ENCODE data around the gene ZNF473. TPM values are rescaled to one million over a fixed set of nuclear protein-coding genes. Genes with fewer than 3 reads are reported as not detected.
A peak's percentile ranks its signal among the peaks of the same experiment; 100 is the strongest.

ZNF473 gene
- total and polyA plus RNA-seq, 2 of the 13 experiments (the other 11 are each of a cell fraction or from before 2014, with no cell fraction given) = 5.8 to 11.9 TPM

GRCh38 chr19:50022823-50023222, 3.0 kb upstream of the ZNF473 start:
- Histone ChIP-seq H3K9me3 (ENCODE audit: low read length) (no peaks in the 10 kb centered on the region), H2AFZ (ENCODE audit: low read length) (no peak overlapping the region), H3K4me3 (replicated peaks in 1 of 3; ENCODE audit: insufficient read depth in 1 of 3, low read depth in 2 of 3, low read length in 3 of 3) (peak overlapping the region in 1 of 3 experiments; percentile 13; a peak in 2 of 6 replicates), H3K4me1 (ENCODE audit: insufficient read depth, low read length) (peaks cover 66% of the 10 kb centered on the region), H3K79me2 (ENCODE audit: insufficient read depth, low read length) (peaks cover 36% of the 10 kb centered on the region), H3K36me3 (replicated peaks in 1 of 2; ENCODE audit: control insufficient read depth in 1 of 2, insufficient read depth in 2 of 2, low read length in 2 of 2) (peaks cover 4 to 7% of the 10 kb centered on the region in 2 experiments; a peak in 2 of 5 replicates), H4K20me1 (ENCODE audit: insufficient read depth, low read length) (no peaks in the 10 kb centered on the region), H3K9ac (ENCODE audit: insufficient read depth, low read depth, low read length) (no peak overlapping the region; the same call in 1 of the 2 replicates), H3K27ac (ENCODE audit: extremely low read length, insufficient read depth, low read length) (peak overlapping the region; percentile 48), H3K4me2 (ENCODE audit: low read depth, low read length) (peak overlapping the region; percentile 52), H3K27me3 (ENCODE audit: control insufficient read depth in 1 of 2, insufficient read depth in 2 of 2, low read length in 2 of 2) (no peaks in the 10 kb centered on the region; a peak in 1 of 5 replicates)
- POLR2A ChIA-PET = no interaction called here
- peak; percentile 58 for FAIRE-seq
- peak; percentile 60 for DNase-seq (ENCODE audit: low spot score)
- intact Hi-C loops (cut with micrococcal nuclease; ENCODE audit: unreplicated experiment) = no loop called here
- in situ Hi-C loops (cut with HindIII; ENCODE audit: extremely low pct_ligation_motif_present, low pct_unique_long_range_greater_than_20kb) = no loop called here
- CTCF ChIA-PET (ENCODE audit: low intra/inter-chr PET ratio, low total read pairs) = no interaction called here
- peak; percentile 15; the same call in 1 of the 3 replicates for ATAC-seq
- BruUV-seq (replicated peaks) = no TSS peak
- 7% methylated on average over 7 of the region's 7 CpGs for WGBS (ENCODE audit: low lambda C conversion rate)
- TF ChIP-seq ELF3 (CRISPR knock-in tag; IDR thresholded peaks at IDR 0.05) (peak; percentile 95), GZF1 (CRISPR knock-in tag; IDR thresholded peaks at IDR 0.05) (no peak), ZNF839 (CRISPR knock-in tag; IDR thresholded peaks at IDR 0.05; ENCODE audit: borderline replicate concordance) (no peak), NR3C1 (CRISPR knock-in tag; IDR thresholded peaks at IDR 0.05) (no peak), KLF15 (CRISPR knock-in tag; IDR thresholded peaks at IDR 0.05; ENCODE audit: borderline replicate concordance) (no peak), SSRP1 (CRISPR knock-in tag; IDR thresholded peaks at IDR 0.05) (no peak), RXRA (CRISPR knock-in tag; IDR thresholded peaks at IDR 0.05) (no peak), ZNF550 (CRISPR knock-in tag; IDR thresholded peaks at IDR 0.05; ENCODE audit: borderline replicate concordance) (no peak), TBP (CRISPR knock-in tag; IDR thresholded peaks at IDR 0.05) (no peak), BRD4 (CRISPR knock-in tag; IDR thresholded peaks at IDR 0.05) (no peak), ZNF441 (CRISPR knock-in tag; IDR thresholded peaks at IDR 0.05; ENCODE audit: borderline replicate concordance) (no peak), PAXIP1 (CRISPR knock-in tag; conservative IDR thresholded peaks at IDR 0.05) (peak; percentile 60), ZNF432 (CRISPR knock-in tag; IDR thresholded peaks at IDR 0.05; ENCODE audit: borderline replicate concordance) (no peak), SUZ12 (IDR thresholded peaks at IDR 0.05; ENCODE audit: low read depth, low read length) (no peak), HMGXB3 (CRISPR knock-in tag; IDR thresholded peaks at IDR 0.05; ENCODE audit: borderline replicate concordance) (no peak), ZNF225 (CRISPR knock-in tag; IDR thresholded peaks at IDR 0.05) (no peak), CBX5 (CRISPR knock-in tag; IDR thresholded peaks at IDR 0.05; ENCODE audit: borderline replicate concordance) (no peak), RORA (CRISPR knock-in tag; IDR thresholded peaks at IDR 0.05) (no peak), ERF (CRISPR knock-in tag; IDR thresholded peaks at IDR 0.05) (0 out of 2 replicates have a peak, but pooled peaks have one; percentile 19), ARID2 (CRISPR knock-in tag; IDR thresholded peaks at IDR 0.05; ENCODE audit: borderline replicate concordance) (no peak)
